AG04449 (cell line): ENCODE results near the gene PGRMC2.

ENCODE experiments used
- CTCF ChIA-PET: fragments of 350-600 bp; formaldehyde crosslinking; extraction: SDS; loops from one replicate; lab custom pipeline; 2021; ENCODE audit warnings: antibody characterized with exemption; lab: Yijun Ruan, JAX
- POLR2A ChIA-PET: fragments of 400-600, 350-600 bp; formaldehyde crosslinking; extraction: SDS; loops from one replicate; lab custom pipeline; 2020; ENCODE audit warnings: antibody characterized with exemption, inconsistent platforms; lab: Yijun Ruan, JAX
- DNase-seq: peaks from one replicate; pipeline ENCODE4 v3.0.0-alpha.2; 2010; ENCODE audit warnings: low read depth, low spot score
- H3K4me3 ChIP-seq: 2 replicates; pipeline ENCODE4 v1.5.1; 2011; ENCODE audit warnings: low read depth, mild to moderate bottlenecking, control low read depth, low read length
- CTCF ChIP-seq: IDR thresholded peaks from one replicate; pipeline ENCODE4 v1.5.1; 2011; ENCODE audit warnings: mild to moderate bottlenecking, moderate library complexity, low read length, control low read depth, inconsistent platforms; ENCODE audit not compliant: insufficient read depth; ENCODE audit errors: missing control alignments

The PGRMC2 gene

GRCh38 chr4:128289523-128290158 is 2.0 kb upstream of the PGRMC2 start:
- ChIA-PET POLR2A (interaction anchor here (2.3 kb wide), 1 partner anchor 31 kb away, joined by 8 read pairs; no protein-coding TSS in a partner anchor), CTCF (interaction anchor here (0.7 to 2.2 kb wide), 5 partner anchors 8 to 164 kb away, joined by 3 to 5 read pairs (median 3); no protein-coding TSS in a partner anchor)
- no peak overlapping the region for H3K4me3 ChIP-seq
- no peak for TF ChIP-seq CTCF
- DNase-seq, result no peak

DNA sequence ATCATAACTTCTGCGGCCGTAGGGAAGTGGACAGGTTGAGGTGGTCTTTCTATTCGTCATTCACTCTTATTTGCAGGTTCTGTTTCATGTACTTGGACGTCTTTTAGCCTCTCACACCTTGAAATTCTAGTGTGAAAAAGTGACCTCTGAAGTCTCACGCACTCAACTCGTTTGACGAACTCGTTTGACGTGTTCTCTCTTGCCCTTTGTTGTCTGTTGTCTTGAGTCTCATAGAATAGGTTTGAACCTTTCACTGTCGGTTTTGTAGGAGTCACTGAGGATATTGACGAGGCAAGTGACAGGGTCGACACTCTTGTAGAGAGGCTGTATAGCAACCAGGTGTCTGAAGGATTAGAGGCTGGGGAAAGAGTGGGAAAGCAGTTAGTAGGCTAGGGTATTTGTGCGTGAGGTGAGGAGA is 1.1 kb upstream of the PGRMC2 start:
- POLR2A ChIA-PET, result interaction anchor here (0.7 to 2.3 kb wide), 4 partner anchors 32 to 562 kb away, joined by 3 to 8 read pairs (median 5); no protein-coding TSS in a partner anchor
- CTCF ChIA-PET, result interaction anchor here (0.7 to 2.2 kb wide), 8 partner anchors 8 to 229 kb away, joined by 3 to 5 read pairs (median 4); no protein-coding TSS in a partner anchor
- peak overlapping the region; percentile 74 for H3K4me3 ChIP-seq
- TF ChIP-seq CTCF, result no peak
- DNase-seq, result no peak

DNA sequence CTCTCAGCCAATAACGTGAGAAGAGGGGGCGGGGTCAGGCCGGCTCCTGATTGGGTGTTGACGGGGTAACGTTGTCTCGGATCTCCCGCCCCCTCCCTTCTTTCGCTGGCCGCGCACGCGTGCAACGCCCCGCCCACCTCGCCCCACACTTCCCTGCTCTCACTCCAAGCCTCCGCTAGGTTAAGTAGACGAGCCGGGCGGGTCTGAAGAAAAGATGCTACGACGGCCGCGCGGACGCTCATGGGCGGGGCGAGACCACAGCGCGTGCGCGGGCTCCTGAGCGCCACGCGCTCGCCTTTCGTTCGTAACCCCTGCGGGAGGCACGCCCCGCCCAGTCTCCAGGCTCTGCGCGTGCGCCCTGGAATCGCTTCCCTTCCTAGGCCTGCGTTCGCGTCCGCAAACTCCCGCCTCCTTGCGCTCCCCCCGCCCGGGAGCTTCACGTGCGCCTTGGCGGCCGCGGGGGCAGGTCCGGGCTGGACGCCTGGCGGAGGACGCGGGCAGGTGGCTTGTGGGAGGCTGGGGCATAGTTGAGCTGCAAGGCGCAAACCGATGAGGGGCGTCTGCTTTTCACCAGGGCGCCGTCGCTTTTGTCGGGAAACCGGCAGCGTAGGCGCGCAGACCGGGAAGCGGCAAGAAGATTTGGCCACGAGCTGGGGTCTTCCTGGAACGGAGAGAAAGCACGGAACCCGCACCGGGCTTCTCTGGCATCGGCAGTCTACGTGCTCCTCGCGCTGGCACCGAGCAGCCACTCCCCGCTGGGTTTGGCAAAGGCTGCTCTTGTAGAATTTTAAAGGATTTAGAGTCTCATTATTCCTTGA is 467 bp upstream of the PGRMC2 start:
- ChIA-PET POLR2A (interaction anchor here (0.6 to 1.8 kb wide), 6 partner anchors 12 to 563 kb away, joined by 3 to 7 read pairs (median 5); no protein-coding TSS in a partner anchor), CTCF (interaction anchor here (1.1 to 2.2 kb wide), 6 partner anchors 8 to 230 kb away, joined by 3 to 5 read pairs (median 4); no protein-coding TSS in a partner anchor)
- DNase-seq, result peak; percentile 97
- peak overlapping the region; percentile 74 for H3K4me3 ChIP-seq
- TF ChIP-seq CTCF, result peak; percentile 40

- H3K4me3 ChIP-seq, result peak overlapping the region; percentile 79
- CTCF ChIA-PET, result interaction anchor here (0.9 to 1.7 kb wide), 5 partner anchors 11 to 95 kb away, joined by 3 to 6 read pairs (median 3); no protein-coding TSS in a partner anchor
- no peak for TF ChIP-seq CTCF
- DNase-seq, result no peak
- POLR2A ChIA-PET, result interaction anchor here (0.7 to 2.0 kb wide), 10 partner anchors 11 to 525 kb away, joined by 3 to 9 read pairs (median 4); partner anchors contain the start of gene LARP1B
These were observed 1.0 kb downstream of the PGRMC2 start for GRCh38 chr4:128286474-128287058.

DNA sequence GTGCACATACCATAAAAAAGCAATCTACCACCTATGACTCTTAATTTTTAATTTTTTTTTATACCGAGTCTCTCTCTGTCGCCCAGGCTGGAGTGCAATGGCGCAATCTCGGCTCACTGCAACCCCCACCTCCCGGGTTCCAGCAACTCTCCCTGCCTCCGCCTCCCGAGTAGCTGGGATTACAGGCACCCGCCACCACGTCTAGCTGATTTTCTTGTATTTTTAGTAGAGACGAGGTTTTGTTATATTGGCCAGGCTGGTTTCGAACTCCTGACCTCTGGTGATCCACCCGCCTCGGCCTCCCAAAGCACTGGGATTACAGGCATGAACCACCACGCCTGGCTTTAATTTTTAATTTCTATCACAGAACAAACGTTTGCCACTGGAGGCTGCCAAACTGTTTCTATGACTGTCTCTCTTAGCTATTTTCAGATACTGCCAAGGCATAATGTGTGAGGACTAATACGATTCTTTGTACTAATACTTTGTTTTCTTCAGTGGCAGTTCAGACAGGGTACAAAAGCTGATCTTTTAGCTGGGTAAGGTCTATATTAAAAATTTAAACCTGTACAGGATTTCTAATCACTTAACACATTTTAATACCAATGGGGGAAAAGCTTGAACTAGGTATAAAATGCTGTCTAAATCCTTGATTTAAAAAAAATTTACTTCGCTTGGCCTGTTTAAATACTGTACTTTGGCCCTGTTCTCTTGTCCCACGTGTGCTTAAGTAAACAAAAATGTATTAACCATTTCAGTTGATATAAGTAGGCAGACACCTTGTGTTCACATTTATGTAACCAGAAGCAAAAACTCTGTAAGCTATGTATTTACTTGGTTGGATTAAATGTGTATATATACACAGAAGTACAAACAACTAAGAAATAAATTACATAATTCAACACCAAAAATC is 2.3 kb downstream of the PGRMC2 start:
- DNase-seq, result no peak
- POLR2A ChIA-PET, result interaction anchor here (1.4 to 2.0 kb wide), 4 partner anchors 10 to 99 kb away, joined by 3 to 9 read pairs (median 6); no protein-coding TSS in a partner anchor
- CTCF ChIA-PET, result interaction anchor here (0.9 to 1.7 kb wide), 5 partner anchors 10 to 143 kb away, joined by 3 to 6 read pairs (median 3); no protein-coding TSS in a partner anchor
- peak overlapping the region; percentile 79 for H3K4me3 ChIP-seq
- TF ChIP-seq CTCF, result no peak
